Measurements from ENCODE around the gene ATP5F1C. TPM values are rescaled to one million over a fixed set of nuclear protein-coding genes. Genes with fewer than 3 reads are reported as not detected.
A peak's percentile ranks its signal among the peaks of the same experiment; 100 is the strongest.

ATP5F1C gene
- total RNA-seq, 1 donor from 2014 or later = 229 TPM

- no peak for TF ChIP-seq CTCF (IDR thresholded peaks at IDR 0.05; ENCODE audit: partially characterized antibody, unreplicated experiment)
- DNase-seq = no peak
- Mint-ChIP-seq H3K4me1 (ENCODE audit: low read depth, unreplicated experiment) (no peaks in the 10 kb centered on the region), H3K4me3 (ENCODE audit: unreplicated experiment) (no peak overlapping the region), H3K27ac (ENCODE audit: unreplicated experiment) (no peak overlapping the region), H3K27me3 (ENCODE audit: unreplicated experiment) (no peaks in the 10 kb centered on the region), H3K36me3 (ENCODE audit: unreplicated experiment) (no peaks in the 10 kb centered on the region), H3K9me3 (ENCODE audit: unreplicated experiment) (peaks cover 1% of the 10 kb centered on the region)
Measured at GRCh38 chr10:7752251-7752650, 35.7 kb upstream of the ATP5F1C start.

- H3K36me3 Mint-ChIP-seq (ENCODE audit: unreplicated experiment) = no peaks in the 10 kb centered on the region
- no peak for TF ChIP-seq CTCF (IDR thresholded peaks at IDR 0.05; ENCODE audit: partially characterized antibody, unreplicated experiment)
Measured at GRCh38 chr10:7755103-7755502, 32.9 kb upstream of the ATP5F1C start.

GRCh38 chr10:7756360-7756992 is 31.5 kb upstream of the ATP5F1C start:
- no peak for TF ChIP-seq CTCF (IDR thresholded peaks at IDR 0.05; ENCODE audit: partially characterized antibody, unreplicated experiment)
- peak; percentile 24 for DNase-seq

More at GRCh38 chr10:7755103-7755502, 32.9 kb upstream of the ATP5F1C start:
- Mint-ChIP-seq H3K27me3 (ENCODE audit: unreplicated experiment) (no peaks in the 10 kb centered on the region), H3K9me3 (ENCODE audit: unreplicated experiment) (peaks cover 1% of the 10 kb centered on the region), H3K4me3 (ENCODE audit: unreplicated experiment) (no peak overlapping the region), H3K27ac (ENCODE audit: unreplicated experiment) (no peak overlapping the region), H3K4me1 (ENCODE audit: low read depth, unreplicated experiment) (no peaks in the 10 kb centered on the region)
- DNase-seq = no peak

GRCh38 chr10:7763929-7764328 is 24.0 kb upstream of the ATP5F1C start:
- Mint-ChIP-seq H3K27ac (ENCODE audit: unreplicated experiment) (no peak overlapping the region), H3K27me3 (ENCODE audit: unreplicated experiment) (peaks cover 2% of the 10 kb centered on the region), H3K4me1 (ENCODE audit: low read depth, unreplicated experiment) (no peaks in the 10 kb centered on the region), H3K4me3 (ENCODE audit: unreplicated experiment) (no peak overlapping the region), H3K36me3 (ENCODE audit: unreplicated experiment) (no peaks in the 10 kb centered on the region), H3K9me3 (ENCODE audit: unreplicated experiment) (no peaks in the 10 kb centered on the region)
- DNase-seq = no peak
- TF ChIP-seq CTCF (IDR thresholded peaks at IDR 0.05; ENCODE audit: partially characterized antibody, unreplicated experiment) = no peak

More at GRCh38 chr10:7756360-7756992, 31.5 kb upstream of the ATP5F1C start:
- no peaks in the 10 kb centered on the region for H3K4me1 Mint-ChIP-seq (ENCODE audit: low read depth, unreplicated experiment)
- no peaks in the 10 kb centered on the region for H3K36me3 Mint-ChIP-seq (ENCODE audit: unreplicated experiment)
- H3K27ac Mint-ChIP-seq (ENCODE audit: unreplicated experiment) = no peak overlapping the region
- peaks cover 1% of the 10 kb centered on the region for H3K9me3 Mint-ChIP-seq (ENCODE audit: unreplicated experiment)
- H3K4me3 Mint-ChIP-seq (ENCODE audit: unreplicated experiment) = no peak overlapping the region
- H3K27me3 Mint-ChIP-seq (ENCODE audit: unreplicated experiment) = no peaks in the 10 kb centered on the region

- DNase-seq = no peak
- no peak overlapping the region for H3K4me3 Mint-ChIP-seq (ENCODE audit: unreplicated experiment)
- TF ChIP-seq CTCF (IDR thresholded peaks at IDR 0.05; ENCODE audit: partially characterized antibody, unreplicated experiment) = no peak
- H3K4me1 Mint-ChIP-seq (ENCODE audit: low read depth, unreplicated experiment) = no peaks in the 10 kb centered on the region
- no peak overlapping the region for H3K27ac Mint-ChIP-seq (ENCODE audit: unreplicated experiment)
- no peaks in the 10 kb centered on the region for H3K9me3 Mint-ChIP-seq (ENCODE audit: unreplicated experiment)
- H3K36me3 Mint-ChIP-seq (ENCODE audit: unreplicated experiment) = no peaks in the 10 kb centered on the region
- peaks cover 2% of the 10 kb centered on the region for H3K27me3 Mint-ChIP-seq (ENCODE audit: unreplicated experiment)
Measured at GRCh38 chr10:7766241-7766640, 21.7 kb upstream of the ATP5F1C start.
